ENCODE data around the gene MUTYH. TPM values are rescaled to one million over a fixed set of nuclear protein-coding genes. Genes with fewer than 3 reads are reported as not detected.

The MUTYH gene
- total RNA-seq, 1 donor from 2014 or later: 11.7 TPM

Other genes starting within 250 kb of the MUTYH start
- 0.46 and 0.95 TPM in 2 replicates for gene ZSWIM5, start 133.8 kb downstream of the MUTYH start, total RNA-seq
- 4.7 and 7.2 TPM in 2 replicates for gene HPDL, start 13.5 kb downstream of the MUTYH start, total RNA-seq
- gene TOE1, start 270 bp downstream of the MUTYH start, total RNA-seq: 21.4 and 29.0 TPM in 2 replicates
- gene TESK2, start 150.7 kb upstream of the MUTYH start, total RNA-seq: 1.5 and 2.4 TPM in 2 replicates
- gene CCDC163, start 159.6 kb upstream of the MUTYH start, total RNA-seq: 0.59 and 0.60 TPM in 2 replicates
- 1.7 and 1.8 TPM in 2 replicates for gene MMACHC, start 159.9 kb upstream of the MUTYH start, total RNA-seq
- 764 and 880 TPM in 2 replicates for gene PRDX1, start 181.4 kb upstream of the MUTYH start, total RNA-seq
- 154 and 172 TPM in 2 replicates for gene AKR1A1, start 210.4 kb upstream of the MUTYH start, total RNA-seq
- gene NASP, start 243.6 kb upstream of the MUTYH start, total RNA-seq: 76.9 and 125 TPM in 2 replicates